ENCODE measurements around the gene VWF.

The VWF gene

DNA sequence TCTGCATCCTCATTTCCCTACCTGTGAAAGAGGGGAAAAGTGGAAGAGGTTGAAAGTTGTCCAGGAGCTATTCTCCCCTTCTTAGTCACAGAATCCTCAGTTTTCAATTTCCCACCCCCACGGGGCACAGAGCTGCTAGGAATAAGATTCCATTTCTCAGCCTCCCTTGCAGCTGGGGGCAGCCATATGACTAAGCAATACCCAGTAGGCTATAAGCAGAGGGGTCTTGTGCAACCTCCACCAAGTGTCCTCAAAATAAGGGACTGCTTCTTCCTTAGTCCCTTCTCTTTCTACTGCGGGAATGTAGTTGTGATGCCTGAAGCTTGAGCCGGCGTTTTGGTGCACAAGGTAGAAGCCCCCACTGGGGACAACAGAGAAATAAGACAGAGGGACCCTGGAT, 40.9 kb downstream of the VWF start:
- no peak for DNase-seq
- no peak for TF ChIP-seq POLR2A (IDR thresholded peaks at IDR 0.05; ENCODE audit: low read length)
- TF ChIP-seq GATA1 (IDR thresholded peaks at IDR 0.05; ENCODE audit: low read depth, low read length) = no peak

DNA sequence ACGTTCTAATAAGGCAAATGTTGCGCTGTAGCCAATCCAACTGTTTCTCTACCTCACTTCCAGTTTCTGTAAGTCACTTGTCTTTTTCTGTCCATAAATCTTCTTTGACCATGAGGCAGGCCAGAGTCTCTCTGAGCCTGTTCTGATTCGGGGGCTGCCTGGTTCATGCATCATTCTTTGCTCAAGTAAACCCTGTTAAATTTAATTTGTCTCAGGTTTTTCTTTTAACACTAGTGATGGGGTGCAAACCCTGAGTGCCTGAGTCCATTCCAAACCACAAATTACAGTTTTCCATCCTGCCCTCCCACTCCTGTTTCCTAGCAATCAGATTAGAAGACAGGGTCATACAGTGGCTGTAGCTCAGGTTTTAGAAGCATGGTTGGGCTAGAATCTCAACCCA, 41.9 kb downstream of the VWF start:
- DNase-seq = no peak
- TF ChIP-seq POLR2A (IDR thresholded peaks at IDR 0.05; ENCODE audit: low read length) (no peak), GATA1 (IDR thresholded peaks at IDR 0.05; ENCODE audit: low read depth, low read length) (no peak)

DNA sequence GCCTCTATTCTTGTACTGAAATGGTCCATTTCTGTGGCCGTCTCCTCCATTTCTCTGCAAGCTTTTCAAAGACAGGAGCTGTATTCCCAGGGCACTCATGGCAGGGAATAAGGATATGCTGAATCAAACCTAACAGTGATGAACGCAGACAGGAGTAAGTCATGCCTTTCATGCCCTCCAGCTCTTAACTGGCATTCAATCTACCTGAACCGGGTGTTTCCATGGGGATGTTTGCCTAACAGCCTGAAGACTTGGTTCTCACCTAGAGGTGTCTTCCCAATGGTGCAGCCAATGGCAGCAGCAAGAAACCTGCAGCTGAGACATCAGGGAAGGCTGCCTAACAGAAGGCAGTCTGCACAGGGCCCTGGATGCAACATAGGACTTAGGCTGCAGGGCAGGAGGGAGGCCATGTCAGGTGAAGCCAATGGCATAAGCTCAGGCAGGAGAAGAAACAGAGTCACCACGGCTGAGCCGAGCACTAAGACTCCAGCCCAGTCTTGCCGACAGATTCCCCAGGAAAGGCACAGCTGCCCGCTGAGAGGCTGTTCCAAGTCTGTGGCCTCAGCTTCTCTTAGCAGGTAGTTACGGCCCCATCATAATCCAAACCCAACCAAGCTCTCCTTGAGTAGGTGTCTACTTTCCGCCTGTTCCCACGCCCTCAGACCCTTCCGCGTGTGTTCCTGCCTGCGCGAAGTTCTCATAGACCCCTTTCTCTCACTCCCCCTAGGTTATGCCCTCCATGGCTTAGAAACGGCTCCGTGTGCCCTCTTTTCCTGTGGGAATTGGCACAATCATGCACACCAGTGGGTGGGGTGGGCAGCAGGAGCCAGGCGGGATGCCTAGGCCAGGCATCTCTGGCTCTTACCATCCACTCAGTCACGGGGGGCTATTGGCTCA, 44.1 kb downstream of the VWF start:
- TF ChIP-seq POLR2A (IDR thresholded peaks at IDR 0.05; ENCODE audit: low read length) (no peak), GATA1 (IDR thresholded peaks at IDR 0.05; ENCODE audit: low read depth, low read length) (no peak)
- DNase-seq = no peak

DNA sequence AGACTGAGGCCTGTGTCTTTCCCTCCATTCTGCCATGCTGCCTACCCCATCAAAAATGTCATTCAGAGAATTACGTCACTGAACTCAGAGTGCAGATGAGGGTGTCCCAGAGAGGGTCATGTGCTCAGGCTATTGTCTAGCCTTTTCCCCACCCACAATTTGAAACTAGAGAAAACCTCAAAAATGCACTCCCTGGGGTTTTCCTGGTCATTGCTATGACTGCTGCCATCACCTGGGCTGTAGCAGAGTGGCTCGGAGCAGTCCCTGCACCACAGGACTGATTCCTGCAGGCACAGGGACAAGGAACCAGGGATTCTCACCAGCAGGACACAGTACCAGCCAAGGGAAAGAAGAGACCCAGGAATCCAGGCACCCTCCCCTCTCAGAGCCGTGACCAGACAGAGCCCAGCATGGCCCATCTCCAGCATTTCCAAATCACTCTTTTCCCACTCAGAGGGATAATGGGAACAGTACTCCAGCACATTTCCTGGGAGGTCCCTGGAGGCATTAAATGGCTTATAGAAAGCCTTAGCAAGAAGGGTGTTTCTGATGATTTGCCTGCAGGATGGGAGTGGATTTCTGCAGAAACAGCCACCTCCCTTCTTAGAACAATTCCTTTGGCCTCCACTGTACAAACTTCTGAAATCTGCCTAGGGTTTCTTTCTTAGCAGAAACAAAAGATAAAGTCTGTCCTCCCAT, 45.9 kb downstream of the VWF start:
- TF ChIP-seq POLR2A (IDR thresholded peaks at IDR 0.05; ENCODE audit: low read length) (no peak), GATA1 (IDR thresholded peaks at IDR 0.05; ENCODE audit: low read depth, low read length) (no peak)
- DNase-seq = no peak

DNA sequence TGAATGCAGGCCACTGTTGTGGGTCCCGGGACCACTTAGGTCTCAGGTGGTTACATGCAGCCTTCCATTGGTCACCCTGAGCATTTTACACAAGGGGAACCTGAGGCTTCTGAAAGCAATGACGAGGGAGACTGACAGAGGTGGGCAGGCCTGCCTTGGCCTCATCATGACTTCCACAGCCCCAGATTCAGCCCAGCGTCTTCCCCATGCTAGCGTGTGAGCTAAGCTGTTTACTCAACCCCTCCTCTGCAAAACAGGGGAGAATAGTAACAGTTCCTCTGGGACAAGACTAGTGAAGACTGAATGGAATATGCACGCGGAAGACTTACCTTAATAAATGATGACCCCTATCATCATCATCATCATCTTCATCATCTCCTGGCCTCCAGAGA, 46.8 kb downstream of the VWF start:
- TF ChIP-seq POLR2A (IDR thresholded peaks at IDR 0.05; ENCODE audit: low read length) (no peak), GATA1 (IDR thresholded peaks at IDR 0.05; ENCODE audit: low read depth, low read length) (no peak)
- no peak for DNase-seq

DNA sequence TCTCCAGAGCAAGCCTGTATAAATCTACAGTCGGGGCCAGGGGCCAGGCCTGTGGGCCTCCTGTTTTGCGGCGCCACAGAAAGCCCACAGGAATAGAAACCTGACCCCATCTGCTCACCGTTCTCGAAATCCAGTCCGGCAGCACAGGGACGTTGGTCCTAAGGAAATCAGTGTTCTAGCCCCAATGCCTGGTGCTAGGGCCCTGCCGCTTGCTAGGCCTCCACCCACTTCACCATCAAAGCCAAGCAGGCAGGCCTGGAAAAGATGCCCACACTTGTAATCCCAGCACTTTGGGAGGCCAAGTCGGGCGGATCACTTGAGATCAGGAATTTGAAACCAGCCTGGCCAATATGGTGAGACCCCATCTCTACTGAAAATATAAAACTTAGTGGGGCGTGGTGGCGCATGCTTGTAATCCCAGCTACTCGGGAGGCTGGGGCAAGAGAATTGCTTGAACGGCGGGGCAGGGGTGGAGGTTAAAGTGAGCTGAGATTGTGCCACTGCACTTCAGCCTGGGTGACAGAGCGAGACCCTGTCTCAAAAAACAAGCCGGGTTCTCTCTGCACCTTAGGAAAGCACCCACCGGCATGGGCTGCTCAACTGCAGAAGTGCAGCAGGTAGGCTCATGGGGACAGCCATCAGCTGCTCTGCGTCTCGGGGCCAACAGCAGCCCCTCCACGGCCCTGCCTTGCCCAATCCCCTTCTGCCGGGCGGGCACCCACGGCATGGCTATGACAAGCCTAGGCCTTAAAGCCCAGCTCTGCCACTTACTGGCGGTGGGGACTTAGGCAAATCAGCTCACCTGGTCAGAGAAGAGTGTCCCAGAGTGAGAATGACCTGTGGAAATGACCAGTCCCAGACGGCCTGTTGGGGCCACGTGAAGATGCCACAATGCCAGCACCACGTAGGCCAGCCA, 47.4 kb downstream of the VWF start:
- TF ChIP-seq GATA1 (IDR thresholded peaks at IDR 0.05; ENCODE audit: low read depth, low read length) (no peak), POLR2A (IDR thresholded peaks at IDR 0.05; ENCODE audit: low read length) (no peak)
- no peak for DNase-seq

DNA sequence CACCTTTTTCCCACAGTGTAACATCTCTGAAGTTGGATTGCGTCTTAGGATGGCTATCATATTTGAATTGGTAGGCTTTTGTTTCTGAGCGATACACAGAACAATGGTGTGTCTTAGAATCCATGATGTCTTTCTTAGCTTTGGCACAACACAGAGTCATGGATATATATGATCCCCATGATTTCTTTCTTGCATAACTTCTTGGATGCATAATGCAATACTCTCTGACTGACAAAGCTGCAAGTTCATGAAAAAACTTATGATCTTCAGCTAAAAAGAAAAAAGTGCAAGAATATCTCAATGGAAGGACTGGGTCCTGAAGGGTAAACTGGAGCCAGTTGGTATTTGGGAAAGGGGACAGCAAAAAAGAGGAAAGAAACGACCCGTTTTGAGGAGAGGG, 48.1 kb downstream of the VWF start:
- TF ChIP-seq POLR2A (IDR thresholded peaks at IDR 0.05; ENCODE audit: low read length) (no peak), GATA1 (IDR thresholded peaks at IDR 0.05; ENCODE audit: low read depth, low read length) (no peak)
- no peak for DNase-seq

DNA sequence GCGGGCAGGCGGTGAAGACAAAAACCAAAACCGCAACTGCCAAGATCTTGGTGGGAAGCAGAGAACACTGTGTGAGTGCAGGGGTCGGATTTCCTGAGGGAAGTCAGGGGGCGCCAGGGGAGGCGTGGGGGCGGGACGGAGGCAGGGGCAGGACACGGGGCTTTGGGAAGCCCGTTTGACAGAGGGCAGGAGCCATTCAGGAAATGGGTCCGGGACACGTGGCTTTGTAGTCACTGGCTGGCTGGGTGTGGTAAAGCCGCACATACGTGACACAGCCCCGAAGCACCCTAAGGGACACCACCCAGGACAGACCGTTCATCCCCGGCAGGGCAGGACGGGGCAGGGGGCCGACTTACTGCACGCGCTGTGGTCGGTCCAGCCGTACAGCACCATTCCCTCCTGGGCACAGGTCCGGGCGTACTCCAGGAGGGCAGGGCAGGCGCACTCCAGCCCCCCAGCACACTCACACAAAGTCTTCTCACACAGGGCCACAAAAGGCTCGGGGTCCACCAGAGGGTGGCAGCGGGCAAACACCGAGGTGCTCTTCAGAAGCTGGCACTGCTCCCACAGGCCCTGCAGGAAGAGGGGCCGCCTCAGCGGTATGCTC, 49.4 kb downstream of the VWF start:
- DNase-seq = no peak
- TF ChIP-seq POLR2A (IDR thresholded peaks at IDR 0.05; ENCODE audit: low read length) (no peak), GATA1 (IDR thresholded peaks at IDR 0.05; ENCODE audit: low read depth, low read length) (no peak)

DNA sequence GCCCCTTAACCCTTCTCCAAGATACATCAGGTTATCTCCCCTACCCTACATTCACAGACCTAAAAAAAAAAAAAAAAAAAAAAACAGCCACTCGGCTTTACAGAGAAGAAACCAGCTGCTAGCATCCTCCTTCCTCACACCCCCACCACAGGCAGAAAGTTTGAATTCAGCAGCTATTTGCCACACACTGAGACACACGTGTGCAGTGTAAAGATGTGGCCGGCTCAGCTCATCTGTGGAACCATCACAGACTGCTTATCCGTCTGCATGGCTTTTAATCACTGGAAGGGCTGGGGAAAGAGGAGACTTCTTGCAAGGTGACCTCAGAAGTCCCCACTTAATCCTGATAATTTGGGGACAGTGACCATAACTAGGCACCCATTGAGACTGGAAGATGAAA, 50.0 kb downstream of the VWF start:
- DNase-seq = no peak
- TF ChIP-seq POLR2A (IDR thresholded peaks at IDR 0.05; ENCODE audit: low read length) (no peak), GATA1 (IDR thresholded peaks at IDR 0.05; ENCODE audit: low read depth, low read length) (no peak)

DNA sequence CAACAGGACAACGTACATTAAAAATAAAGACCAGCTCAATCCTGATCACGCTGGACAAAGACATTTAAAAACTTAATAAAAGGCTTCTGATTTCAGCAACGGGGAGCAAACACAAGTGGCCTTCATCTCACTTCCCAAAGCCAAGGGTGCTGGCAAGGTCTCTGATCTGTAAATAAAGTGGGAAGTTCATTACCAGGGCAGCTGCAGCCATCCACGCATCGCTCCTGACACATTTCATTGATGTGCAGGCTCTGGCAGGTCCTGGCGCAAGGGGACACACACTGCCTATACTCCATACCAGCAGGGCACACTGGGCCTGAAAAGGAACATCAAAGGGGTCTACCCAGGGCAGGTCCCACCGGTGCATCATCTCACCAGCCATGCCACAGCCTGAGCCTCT, 51.0 kb downstream of the VWF start:
- no peak for DNase-seq

DNA sequence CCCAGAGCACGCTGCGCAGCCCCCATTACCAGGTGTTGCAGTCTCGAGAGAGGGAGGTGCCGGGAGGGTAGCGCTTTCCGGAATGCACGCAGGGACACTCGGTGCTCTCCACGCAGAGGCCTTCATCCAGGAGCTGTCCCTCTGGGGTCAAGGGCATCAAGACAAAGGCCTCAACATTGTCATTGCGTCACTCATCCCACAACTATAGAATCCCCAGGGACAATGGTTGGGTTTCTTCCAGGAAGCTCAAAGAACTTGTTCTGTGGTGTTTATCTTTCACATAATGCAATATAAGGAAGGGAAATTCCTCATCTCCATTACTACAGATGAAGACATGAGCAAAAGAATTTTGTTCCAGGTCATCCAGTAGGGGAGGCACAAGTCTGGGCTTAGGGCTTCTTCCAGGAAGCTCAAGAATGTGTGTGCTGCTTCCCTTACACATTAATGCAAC, 52.1 kb downstream of the VWF start:
- TF ChIP-seq GATA1 (IDR thresholded peaks at IDR 0.05; ENCODE audit: low read depth, low read length) = no peak
- DNase-seq = no peak

More for the DNA sequence above, 51.0 kb downstream of the VWF start:
- TF ChIP-seq POLR2A (IDR thresholded peaks at IDR 0.05; ENCODE audit: low read length) (no peak), GATA1 (IDR thresholded peaks at IDR 0.05; ENCODE audit: low read depth, low read length) (no peak)

DNA sequence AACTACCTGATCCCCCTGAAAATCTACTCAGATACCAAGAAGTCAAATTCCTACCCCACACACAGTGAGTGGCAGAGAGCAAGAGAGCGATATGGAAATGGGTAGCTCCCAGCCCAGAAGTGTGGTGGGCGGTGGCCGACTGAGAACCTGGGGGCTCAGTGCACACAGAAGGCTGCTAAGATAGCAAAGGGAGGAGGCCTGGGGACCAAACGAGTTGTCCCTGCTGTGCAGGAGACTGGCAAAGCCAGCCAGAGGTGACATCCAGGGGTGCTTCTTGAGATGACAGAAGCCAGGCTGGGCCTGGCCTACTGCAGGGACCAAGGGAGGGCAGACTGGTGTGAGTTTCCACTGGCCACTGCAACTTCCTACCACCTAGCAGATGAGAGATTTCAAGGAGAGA, 52.9 kb downstream of the VWF start:
- TF ChIP-seq POLR2A (IDR thresholded peaks at IDR 0.05; ENCODE audit: low read length) = no peak
- TF ChIP-seq GATA1 (IDR thresholded peaks at IDR 0.05; ENCODE audit: low read depth, low read length) = no peak
- no peak for DNase-seq

DNA sequence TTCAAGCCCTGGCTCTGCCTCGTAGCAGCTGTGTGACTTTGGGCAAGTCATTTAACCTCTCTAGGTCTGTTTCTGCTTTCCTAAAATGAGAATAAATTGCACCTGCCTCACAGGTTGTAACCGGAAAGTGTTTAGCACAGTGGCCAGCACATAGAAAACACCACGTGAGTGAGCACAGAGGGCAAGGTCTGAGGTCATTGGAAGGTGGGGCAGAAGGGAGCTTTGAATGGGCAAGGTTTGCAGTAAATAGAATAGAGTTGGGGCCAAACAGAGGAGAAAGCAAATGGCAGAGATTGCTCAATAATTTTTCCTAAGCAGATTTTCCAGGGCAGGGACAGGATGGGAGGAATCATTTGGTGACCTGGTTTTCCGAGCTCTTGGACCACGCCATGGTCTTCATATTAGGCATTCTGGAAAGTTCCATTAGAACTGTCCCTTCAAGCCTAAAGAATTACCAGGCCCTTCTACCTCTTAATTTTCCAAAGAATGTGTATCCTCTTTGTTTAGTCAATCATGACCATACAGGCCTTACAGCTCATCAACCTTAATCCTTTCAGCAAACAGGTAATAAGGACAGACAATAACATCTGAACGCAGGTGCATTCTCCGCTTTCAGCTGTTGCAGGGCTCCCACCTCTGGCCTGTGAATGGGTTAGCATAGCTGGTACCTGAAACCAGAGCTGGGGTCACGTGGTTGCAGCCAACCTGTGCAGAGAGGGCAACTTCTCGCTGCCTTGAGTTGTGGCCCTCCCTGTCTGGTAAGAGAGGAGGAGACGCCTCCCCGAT, 53.8 kb downstream of the VWF start:
- TF ChIP-seq GATA1 (IDR thresholded peaks at IDR 0.05; ENCODE audit: low read depth, low read length) (no peak), POLR2A (IDR thresholded peaks at IDR 0.05; ENCODE audit: low read length) (no peak)
- no peak for DNase-seq

Measured in erythroblast (primary cell).